GM11168 (cell line): Measurements from ENCODE around the gene COQ4.
"Not testable (repeated sequence)": the region's sequence is repeated elsewhere in the genome, so short reads cannot be mapped to it uniquely, and the experiment has no call there.

Experiments used
- in situ Hi-C: fragments of 300-500 bp; cut with MboI; formaldehyde crosslinking; loops from one replicate; pipeline ENCODE4 v1.12.0; 2022; ENCODE audit warnings: low sequenced_read_pairs; ENCODE audit not compliant: unreplicated experiment

COQ4 gene

GRCh38 chr9:128322404-128323211, at the start of gene COQ4, which contains the start of gene TRUB2:
Gene COQ4, plus strand, starts transcription at chr9:128322839. Its CDS starts 20 bp downstream, at chr9:128322859.
Gene TRUB2, minus strand, starts transcription at chr9:128322447. Its CDS starts 39 bp downstream, at chr9:128322408.
- in situ Hi-C loops = no loop called here

GRCh38 chr9:128274245-128274644, 48.4 kb upstream of the COQ4 start:
- in situ Hi-C loops = no loop called here

- in situ Hi-C loops = no loop called here
These were observed 47.2 kb upstream of the COQ4 start, which contains the start of gene GOLGA2 for GRCh38 chr9:128275198-128276007. Gene GOLGA2, minus strand, starts transcription at chr9:128276007. Its CDS starts 31 bp downstream, at chr9:128275976.

- in situ Hi-C loops = no loop called here
These were observed 46.5 kb upstream of the COQ4 start, which contains the start of gene SWI5 for GRCh38 chr9:128276008-128276573. Gene SWI5, plus strand, starts transcription at chr9:128276276.

GRCh38 chr9:128276574-128277270, 45.9 kb upstream of the COQ4 start:
- in situ Hi-C loops = no loop called here

GRCh38 chr9:128279088-128280073, 43.3 kb upstream of the COQ4 start:
- in situ Hi-C loops = not testable (repeated sequence)

- in situ Hi-C loops = no loop called here
These were observed 42.5 kb upstream of the COQ4 start for GRCh38 chr9:128280084-128280622.

- in situ Hi-C loops = no loop called here
These were observed 40.1 kb upstream of the COQ4 start for GRCh38 chr9:128282500-128282899.

GRCh38 chr9:128285033-128285784, 37.4 kb upstream of the COQ4 start:
- in situ Hi-C loops = no loop called here

GRCh38 chr9:128286440-128286839, 36.2 kb upstream of the COQ4 start:
- in situ Hi-C loops = no loop called here

- in situ Hi-C loops = no loop called here
These were observed 34.2 kb upstream of the COQ4 start for GRCh38 chr9:128288273-128289004.

GRCh38 chr9:128292009-128292408, 30.6 kb upstream of the COQ4 start:
- in situ Hi-C loops = no loop called here

- in situ Hi-C loops = no loop called here
These were observed 29.5 kb upstream of the COQ4 start for GRCh38 chr9:128293091-128293490.

- in situ Hi-C loops = no loop called here
These were observed 28.5 kb upstream of the COQ4 start for GRCh38 chr9:128294142-128294541.

- in situ Hi-C loops = no loop called here
These were observed 26.1 kb upstream of the COQ4 start for GRCh38 chr9:128296340-128297220.

GRCh38 chr9:128297221-128297773, 25.3 kb upstream of the COQ4 start:
- in situ Hi-C loops = no loop called here
